Dedifferentiated amniotic fluid mesenchymal stem cell (primary cell): ENCODE data around the gene PCED1A.
"Not testable (repeated sequence)": the region's sequence is repeated elsewhere in the genome, so short reads cannot be mapped to it uniquely, and the experiment has no call there.

ENCODE experiments used
- DNase-seq: peaks from one replicate; pipeline ENCODE4 v3.0.0-alpha.2; 2016; ENCODE audit errors: extremely low spot score

The PCED1A gene

DNA sequence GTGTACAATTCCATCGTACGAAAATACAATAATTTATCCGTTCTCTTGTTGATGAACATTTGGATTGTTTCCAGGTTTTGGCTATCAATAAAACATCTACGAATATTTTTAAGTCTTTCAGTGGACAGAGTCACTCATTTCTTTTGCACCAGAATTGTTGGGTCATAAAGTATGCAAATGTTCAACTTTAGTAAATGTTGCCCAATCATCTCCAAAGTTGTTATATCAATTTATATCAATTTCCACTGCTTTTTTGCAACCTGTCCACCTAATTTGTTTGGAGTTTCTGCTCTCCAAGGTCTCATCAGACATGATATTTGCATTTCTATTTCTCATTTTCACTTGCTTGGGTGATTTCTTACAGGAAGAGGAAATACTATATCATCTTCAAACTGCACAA, 13.8 kb downstream of the PCED1A start:
- DNase-seq = no peak

DNA sequence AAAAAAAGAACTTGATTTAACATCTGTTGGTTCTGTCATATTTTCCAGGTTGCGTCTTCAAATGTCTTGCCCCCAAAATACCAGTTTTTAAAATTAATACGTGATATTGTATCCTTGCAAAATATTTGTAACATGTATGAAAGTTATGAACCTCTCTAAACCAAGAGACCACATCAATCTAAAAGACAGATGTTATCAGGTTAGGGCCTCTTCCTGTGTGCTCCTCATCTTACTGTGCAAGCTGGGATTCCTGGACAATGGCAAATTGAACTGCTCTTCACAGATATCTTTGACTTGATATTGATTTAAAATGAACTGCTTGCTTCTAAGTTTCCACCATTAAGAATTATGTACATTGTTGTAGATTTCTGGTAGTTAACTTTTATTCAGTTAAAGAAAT, 14.7 kb downstream of the PCED1A start:
- DNase-seq = no peak

DNA sequence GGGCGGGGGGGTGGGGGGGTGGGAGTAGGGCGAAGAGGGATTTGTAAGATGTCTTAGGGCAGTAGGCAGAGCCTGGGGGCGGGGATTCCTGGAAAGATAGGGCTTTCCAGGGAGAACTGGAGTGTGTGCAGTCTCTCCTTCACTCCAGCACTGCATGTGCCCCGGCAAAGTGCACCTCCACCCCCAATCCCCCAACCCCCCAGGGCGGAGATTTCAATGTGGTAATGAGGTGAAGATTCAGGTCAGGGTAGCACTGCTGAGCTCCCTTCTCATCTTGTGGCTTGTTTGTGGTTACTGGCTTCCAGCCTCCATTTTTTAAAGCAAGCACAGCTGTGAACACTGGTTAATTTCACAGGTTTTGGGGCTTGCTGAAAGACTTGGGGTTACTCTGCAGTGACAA, 18.4 kb downstream of the PCED1A start:
- DNase-seq = no peak

DNA sequence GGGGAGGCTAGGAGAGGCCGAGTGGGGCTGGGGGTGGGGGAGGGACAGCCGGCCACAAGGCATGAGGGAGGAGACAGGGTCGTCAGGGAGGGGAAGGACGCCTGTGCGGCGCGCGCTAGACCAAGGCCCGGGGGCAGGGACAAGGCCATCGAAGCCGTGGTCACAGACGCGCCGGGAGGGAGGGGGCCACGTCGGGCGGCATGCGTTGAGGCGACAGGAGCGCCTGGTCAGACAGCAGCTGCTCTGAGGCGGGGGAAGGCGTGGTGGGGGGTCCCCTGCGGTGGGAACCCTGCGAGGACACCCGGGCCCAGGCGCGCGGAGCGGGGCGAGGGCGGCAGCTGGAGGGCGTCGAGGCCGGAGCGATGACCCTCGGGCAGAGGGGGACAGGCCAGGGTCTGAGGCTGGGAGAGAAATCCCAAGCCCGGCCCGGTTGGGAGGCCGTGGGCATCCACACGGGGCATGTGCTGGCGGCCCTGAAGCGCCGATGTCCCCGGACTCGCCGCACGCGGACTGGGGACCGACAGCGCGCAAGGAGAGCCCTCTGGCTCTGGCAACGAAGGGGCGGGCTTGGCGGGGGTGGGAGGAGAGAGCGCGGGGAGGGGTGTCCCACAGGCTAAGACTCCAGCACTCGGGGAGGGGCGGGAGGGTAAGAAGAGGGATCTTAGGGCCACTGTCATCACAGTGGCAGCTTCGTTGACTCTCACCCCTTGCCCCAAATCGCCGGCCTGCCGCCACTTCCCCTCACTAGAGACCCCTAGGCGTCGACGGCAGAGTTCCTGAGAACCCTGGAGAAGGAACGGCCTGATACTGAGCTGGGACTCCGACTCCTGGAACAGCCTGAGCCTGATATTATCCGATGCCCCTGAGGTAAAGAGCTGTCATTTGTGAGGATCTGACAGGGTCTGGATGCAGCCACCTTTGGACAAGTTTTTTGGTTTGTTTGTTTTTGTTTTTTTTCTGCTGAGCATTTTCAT, 19.3 kb downstream of the PCED1A start:
- no peak for DNase-seq

DNA sequence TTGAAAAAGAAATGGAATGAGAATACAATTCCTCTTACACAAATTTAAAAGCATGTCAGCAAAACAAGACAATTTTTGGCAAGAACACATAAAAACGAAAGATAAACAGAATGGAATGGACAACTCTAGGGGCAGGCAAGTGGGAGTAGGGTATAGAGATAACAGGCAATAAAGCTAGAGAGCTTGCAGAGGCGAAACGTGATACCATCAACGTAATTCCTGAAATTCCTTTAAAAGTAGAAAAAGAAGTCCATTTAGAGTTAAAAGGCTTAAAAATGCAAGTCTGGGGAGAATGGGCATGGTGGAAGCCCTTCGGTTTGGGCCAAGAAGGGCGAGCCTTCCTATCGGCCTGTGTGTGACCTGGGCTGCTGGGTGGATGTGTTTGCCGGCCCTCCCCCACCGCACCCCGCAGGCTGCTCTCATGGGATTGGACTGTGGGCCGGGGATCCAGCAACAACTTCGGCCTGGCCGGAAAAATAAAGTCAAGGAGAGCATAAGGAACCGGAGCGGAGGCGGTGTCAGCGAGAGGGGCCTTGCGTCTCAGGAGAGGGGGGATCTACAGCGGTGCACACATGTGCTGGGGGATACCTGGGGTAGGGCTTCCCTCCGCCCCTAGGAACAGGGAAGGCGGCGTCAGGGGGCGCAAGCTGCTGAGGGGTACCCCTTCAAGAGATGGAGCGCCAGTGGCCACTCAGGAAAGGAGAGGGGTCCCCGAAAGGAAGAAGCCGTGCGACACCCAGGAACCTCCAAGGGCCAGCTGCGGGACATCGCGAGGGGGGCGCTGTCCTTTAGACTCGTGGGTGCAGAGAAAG, 20.2 kb downstream of the PCED1A start:
- peak; percentile 29 for DNase-seq

DNA sequence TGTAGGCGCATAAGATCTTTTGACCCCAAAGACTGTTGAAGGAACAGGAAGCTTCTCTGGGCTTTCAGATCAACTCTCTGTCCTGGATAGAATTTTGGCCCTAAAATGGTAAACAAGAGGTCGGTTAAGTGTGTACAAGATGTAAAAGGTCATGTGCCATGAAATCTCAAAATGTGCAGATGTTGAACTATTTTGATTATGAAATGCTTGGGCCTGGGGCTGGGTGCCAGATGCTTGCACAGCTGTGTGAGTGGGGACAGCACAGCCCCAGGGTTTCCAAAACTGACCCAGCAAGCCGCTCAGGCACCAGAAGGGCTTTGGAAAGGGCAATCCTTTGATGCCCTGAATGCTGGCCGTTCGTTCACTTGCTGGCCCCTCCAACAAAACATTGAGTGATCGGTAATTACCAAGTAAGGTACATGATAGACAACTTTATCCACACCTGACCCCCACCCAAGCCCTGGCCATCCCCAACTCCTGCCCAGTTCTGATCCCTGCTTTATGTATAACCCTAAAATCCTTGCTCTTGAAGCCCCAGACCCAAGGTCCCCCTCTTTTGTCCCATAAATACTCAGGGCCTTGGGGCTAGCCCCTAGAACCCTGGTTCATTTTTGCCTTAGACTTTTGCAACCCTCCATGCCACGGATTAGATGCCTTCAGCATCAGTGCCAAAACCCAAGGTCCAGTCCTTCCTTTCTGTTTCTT, 22.4 kb downstream of the PCED1A start:
- no peak for DNase-seq

DNA sequence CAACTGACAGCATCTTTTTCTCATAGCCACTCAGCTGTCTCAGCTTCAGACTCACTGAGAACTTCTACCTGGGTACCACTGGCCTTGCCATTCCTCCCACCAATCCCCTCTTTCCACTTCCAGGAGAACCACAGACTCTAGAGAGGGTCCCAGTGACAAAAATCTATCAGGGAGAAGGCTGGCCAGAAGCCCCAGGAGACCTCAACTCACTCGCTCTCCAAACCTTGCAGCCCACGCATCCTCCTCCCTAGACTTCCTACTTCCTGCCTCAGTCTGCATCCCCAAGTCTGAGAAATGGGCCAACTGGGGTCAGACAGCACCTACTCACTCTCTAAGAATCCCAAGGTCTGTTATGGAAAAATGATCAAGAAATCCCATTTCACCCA, 23.1 kb downstream of the PCED1A start:
- DNase-seq = no peak

DNA sequence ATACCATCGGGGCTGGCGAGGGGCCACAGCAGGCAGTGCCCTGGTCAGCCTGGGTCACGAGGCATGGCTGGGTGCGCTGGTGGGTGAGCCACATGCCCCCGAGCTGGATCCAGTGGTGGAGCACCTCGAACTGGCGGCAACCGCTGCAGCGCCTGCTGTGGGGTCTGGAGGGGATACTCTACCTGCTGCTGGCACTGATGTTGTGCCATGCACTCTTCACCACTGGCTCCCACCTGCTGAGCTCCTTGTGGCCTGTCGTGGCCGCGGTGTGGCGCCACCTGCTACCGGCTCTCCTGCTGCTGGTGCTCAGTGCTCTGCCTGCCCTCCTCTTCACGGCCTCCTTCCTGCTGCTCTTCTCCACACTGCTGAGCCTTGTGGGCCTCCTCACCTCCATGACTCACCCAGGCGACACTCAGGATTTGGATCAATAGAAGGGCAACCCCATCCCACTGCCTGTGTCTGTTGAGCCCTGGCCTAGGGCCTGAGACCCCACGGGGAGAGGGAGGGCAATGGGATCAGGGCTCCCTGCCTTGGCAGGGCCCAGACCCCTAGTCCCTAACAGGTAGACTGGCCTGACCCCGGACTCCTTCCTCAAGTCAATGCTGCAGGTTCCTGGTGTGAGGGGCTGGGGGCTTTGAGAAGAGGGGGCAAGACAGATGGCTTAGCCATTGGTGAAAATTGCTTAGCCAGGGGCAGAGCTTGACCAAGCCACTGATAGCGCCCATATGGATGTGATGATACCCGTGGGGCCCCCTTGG, 23.7 kb downstream of the PCED1A start:
- DNase-seq = no peak

DNA sequence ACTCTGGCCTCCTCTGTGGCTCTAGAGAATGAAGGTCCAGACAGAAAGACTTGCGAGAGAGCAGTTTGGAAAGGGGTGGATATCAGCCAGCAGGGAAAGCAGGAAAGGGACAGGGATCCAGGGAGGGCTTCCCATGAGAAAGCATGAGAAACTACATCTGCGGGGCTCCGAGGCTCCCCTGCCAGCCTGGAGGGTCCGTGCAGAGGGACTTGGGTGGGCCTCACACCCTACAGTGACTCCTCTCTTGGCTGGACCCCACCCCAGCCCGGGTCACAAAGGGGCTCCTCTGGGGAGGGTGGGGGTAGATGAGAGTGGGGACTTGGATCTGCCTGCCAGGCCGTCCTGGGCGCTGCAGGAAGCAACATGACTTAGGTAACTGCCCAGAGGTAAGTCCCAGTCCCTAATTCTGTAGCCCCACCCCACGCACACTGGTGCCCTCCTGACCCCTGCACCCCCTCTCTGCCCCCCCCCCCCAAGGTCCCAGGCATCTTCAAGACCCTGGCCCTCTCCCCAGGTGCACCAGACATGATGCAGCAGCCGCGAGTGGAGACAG, 24.3 kb downstream of the PCED1A start, which contains the start of gene TMEM239:
Gene TMEM239 (plus strand): TSS at position 335 of the 553 bp plus-strand sequence. CDS start 191 bp downstream, at position 526.
- DNase-seq = no peak

DNA sequence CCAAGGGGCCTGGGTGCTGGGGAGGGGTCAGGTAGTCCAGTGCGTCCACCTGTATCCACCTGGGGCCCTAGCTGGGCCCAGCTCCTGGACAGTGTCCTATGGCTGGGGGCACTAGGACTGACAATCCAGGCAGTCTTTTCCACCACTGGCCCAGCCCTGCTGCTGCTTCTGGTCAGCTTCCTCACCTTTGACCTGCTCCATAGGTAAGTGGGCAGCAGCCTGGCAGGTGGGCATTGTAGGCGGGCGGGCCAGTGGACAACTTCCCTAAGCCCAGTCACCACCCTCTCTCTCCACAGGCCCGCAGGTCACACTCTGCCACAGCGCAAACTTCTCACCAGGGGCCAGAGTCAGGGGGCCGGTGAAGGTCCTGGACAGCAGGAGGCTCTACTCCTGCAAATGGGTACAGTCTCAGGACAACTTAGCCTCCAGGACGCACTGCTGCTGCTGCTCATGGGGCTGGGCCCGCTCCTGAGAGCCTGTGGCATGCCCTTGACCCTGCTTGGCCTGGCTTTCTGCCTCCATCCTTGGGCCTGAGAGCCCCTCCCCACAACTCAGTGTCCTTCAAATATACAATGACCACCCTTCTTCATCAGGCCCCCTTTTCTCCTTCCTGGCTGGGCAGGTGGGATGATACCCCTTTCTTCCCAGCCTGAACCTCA, 25.1 kb downstream of the PCED1A start:
- DNase-seq = no peak

DNA sequence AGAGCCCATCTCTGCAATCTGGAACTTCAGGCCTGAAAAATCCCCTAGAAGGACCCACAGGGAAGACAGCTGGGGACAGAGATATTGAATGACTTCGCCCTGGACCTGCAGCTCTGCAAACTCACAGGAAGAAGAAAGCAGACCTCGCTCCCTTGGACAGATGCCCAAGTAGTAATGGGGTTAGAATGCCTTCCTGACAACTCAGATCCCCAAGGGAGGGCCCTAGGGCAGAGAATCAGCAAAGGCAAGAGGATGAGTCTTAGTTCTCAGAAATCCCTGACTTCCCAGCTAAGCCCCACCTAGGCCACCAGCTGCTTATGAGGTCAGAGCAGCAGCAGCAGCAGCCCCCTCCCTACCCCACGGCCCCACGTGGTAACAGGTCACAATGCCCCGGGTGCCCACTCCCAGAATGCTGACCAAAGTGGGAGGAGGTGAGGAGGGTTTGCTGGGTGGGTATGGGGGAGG, 25.8 kb downstream of the PCED1A start, which contains the start of gene C20orf141:
Gene C20orf141 (plus strand): TSS at position 401 of the 465 bp plus-strand sequence. CDS start 198 bp downstream, outside the sequence.
- DNase-seq = peak; percentile 85

DNA sequence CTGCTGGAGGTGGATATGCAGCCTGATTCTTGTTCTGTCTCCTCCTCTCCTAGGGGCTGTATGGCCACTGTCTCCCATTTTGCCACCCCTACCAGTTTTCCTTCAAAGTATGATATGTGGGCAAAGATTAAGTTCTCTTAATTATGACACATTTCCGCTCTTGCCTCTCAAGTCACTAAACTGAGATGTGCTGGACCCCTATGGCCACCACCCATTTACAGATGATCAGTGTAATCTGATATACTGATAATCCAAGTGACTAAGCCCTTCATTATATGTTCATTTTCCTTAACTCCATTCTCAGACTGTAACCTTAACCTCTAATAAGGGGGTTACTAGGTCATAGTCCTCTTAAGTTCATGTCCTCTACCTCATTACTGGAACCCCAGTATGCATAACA, 26.4 kb downstream of the PCED1A start:
- DNase-seq = no peak

DNA sequence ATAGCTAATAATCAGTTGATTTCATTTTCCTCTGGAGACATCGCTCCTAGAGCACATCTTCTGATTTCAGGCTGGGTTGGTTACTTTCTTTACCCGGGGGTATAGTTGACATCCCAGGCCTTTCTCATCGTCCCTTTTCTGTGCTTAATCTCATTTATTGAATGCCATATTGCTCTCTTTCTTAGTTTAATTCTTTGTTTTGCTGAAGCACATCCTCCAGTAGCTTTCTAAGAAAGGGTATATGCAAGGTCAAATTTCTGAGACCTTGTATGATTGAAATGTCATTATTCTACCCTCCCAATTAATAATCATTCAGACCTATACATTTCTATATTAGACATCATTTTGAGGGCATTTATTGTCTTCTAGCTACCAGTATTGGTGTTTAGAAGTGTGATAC, 28.3 kb downstream of the PCED1A start:
- no peak for DNase-seq

DNA sequence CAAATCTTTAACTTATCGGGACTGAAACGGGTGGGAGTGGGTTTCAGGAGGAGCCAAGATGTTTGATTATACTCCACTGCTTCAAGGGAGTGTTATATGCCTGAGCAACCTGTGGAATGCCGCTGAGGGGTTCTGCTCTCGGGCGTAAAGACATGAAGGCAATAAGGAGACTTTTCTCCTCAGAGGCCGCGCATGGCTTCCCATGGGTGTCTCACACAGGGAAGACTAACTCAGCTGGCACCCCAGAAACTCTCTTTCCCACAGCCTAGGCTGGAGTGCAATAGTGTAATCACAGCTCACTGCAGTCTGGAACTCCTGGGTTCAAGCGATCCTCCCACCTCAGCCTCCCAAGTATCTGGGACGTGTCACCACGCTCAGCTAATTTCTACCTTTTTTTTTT, 30.8 kb downstream of the PCED1A start:
- no peak for DNase-seq

DNA sequence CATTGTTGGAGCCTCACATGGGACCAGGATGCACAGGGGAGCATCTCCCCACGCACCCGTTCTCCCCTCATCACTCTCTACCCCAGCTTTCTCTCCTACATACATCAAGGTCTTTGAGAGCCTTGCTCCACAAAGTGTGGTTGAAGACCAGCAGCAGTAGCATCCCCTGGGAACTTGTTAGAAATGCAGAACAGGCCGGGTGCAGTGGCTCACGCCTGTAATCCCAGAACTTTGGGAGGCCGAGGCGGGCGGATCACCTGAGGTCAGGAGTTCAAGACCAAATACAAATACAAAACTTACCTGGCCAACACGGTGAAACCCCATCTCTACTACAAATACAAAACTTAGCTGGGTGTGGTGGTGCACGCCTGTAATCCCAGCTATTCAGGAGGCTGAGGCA, 32.5 kb downstream of the PCED1A start:
- not testable (repeated sequence) for DNase-seq

DNA sequence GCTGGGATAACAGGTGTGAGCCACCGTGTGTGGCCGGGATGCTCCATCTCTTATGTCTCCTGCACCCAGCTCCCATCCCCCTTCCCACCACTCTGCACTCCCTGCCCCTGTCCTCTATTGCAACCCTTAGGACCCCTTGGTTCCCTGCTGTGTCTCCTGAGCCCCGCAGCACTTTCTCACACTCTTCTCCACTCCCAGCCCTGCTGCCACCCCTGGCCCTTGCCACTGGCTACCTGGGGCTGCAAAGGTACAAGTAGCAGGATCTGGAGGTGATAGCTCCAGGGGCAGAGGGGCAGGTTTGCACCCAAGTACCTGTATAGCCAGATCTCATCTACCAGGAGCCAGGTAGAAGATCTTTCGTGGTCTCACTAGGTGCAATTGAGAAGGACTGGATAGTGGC, 33.4 kb downstream of the PCED1A start:
- no peak for DNase-seq

DNA sequence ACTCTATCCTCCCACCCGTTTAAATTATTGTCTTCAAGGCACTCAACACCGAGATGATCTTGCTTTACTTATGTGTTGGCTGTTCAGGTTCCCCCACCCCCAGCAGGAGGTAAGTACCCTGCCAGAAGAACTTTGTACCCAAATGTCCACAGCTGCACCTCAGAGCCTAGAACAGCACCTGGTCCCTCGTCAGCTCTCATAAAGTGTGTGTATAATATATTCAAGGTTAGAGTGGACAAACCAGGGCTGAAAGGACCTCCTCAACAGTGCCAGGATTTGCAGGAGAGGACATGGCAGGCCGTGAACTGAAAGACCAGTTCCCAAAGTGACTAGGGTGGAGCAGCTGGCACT, 34.1 kb downstream of the PCED1A start:
- no peak for DNase-seq

DNA sequence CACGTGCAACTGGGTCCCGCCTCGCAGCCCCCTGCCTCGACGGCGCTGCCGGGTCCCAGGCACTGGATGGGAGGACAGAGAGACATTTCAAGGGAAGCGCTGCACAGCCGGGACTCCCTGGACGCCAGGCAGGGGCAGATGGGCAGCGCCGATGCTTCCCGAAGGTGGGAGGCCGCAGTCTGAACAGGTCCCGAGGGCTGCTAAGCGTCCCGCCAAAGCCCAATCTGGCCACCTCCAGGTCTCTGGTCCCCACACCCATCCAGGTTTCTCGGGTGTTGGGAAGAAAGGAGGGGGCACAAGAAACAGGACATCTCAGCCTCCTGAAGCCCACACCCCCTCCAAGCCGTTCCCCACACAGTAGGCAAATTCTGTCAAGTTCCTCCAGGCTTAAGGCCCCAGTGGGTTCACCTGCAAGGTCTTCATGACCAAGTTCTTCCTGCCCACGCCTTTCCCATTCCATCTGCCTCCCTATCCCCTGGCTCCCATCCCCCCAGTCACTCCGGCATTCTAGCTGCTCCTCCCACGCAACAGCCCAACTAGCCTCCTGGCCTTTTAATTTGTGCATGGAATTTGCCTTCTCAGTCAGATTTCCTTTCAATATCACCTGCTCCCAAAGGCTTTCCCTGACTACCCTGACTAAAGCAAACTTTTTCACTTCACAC, 34.6 kb downstream of the PCED1A start:
- DNase-seq = no peak

DNA sequence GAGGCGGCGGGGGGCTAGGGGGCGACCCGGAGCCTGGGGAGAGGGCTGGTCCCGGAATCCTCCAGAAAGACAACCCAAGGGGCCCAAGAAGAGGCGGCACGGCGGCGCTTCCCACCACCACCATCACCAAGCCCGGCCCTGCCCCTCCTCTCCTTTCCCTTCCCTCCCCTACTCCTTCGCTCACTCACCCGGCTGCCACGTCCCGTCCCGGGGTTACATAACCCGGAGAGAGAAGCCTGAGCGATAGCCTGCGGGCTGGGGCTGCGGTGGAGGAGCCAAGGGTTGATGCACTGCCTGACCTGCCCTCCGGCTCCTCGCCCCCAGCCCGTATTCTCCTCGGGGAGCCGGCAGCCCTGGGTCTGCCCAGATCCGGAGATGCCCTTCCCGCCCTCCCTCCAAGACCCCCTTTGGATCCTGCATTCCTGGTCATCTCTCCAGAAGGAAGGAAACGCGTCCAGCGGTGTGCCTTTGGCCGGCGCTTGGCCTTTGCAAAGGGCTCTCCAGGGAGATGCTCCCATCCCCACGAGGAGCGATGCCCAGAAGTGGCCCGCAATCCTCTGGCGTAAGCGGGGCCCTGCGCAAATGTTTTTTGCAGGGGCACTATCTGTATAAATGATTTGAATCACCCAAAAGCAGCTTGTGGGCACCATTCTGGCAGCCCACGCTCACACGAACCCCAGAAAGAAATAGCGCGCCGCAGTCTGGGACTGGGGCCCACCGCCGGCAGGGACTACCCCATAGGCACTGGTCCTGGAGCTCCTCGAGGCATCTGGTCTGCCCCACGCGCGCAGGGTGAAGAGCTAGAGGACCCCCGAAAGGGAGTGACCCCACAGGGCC, 35.4 kb downstream of the PCED1A start:
- no peak for DNase-seq
